T-helper 1 cell (primary cell): ENCODE data around the gene MS4A13.
"Not testable (repeated sequence)": the region's sequence is repeated elsewhere in the genome, so short reads cannot be mapped to it uniquely, and the experiment has no call there.

Source experiments
- DNase-seq, 5 donors: peaks; one replicate each; pipeline ENCODE4 v3.0.0-alpha.2; 2012 to 2020
- total RNA-seq, 4 donors: gene quantifications; one replicate each; lab custom pipeline; 2026; lab: John Stamatoyannopoulos, UW

The MS4A13 gene, protein sequence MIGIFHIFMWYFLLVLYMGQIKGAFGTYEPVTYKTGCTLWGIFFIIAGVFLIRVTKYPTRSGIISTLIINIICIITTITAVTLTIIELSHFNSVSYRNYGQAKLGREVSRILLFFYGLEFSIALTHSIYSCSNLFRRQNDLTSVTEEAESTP
- 0 reads per million in 4 donors for total RNA-seq

DNA sequence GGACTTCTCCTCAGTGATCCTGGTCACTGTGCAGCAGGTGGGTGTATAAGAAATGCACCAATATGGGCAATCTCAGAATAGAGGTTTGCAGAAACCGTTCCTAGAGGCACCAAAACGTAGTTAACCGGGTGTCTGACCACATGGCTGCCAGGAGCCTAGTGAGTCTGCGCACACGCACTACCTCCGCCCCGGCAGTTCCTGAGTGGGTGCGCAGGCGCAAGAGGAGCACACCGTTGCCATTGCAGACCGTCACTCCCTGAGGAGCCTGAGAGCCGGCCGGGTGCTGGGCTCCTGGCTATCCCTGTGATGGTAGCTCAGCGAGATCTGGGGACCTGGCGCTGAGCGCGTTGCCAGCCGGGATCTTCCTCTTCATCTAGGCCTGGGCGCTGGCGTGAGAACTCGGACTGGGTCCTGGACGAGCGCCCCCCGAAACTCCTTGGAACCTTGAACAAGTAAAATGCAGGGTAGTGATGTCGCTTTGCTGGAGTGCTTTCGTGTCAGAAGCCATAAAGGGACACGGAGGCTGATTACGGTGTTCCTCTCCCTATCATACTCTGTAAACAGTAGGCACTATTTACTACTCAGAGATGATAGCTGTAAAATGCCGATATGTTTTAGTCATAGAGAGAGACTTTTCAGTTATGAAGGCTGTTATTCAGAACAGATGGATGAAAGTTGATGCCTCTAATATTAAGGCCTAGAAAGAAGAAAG lies at the start of gene MS4A13:
Gene MS4A13 (plus strand): TSS at position 249 of the 712 bp plus-strand sequence. CDS start 2,692 bp downstream, outside the sequence.
- DNase-seq: no peak

DNA sequence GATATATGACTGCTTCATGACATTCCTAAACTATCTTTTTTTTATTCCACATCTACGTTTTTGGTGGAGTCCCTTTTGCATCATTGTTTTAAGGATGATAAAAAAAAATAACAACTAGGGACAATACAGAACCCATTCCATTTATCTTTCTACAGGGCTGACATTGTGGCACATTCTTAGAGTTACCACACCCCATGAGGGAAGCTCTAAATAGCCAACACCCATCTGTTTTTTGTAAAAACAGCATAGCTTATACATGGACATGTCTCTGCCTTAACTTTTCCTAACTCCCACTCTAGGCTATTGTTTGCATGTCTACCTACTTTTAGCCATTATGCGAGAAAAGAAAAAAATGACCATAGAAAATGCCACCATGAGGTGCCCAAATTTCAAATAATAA lies 46.4 kb upstream of the MS4A13 start:
- DNase-seq: no peak

DNA sequence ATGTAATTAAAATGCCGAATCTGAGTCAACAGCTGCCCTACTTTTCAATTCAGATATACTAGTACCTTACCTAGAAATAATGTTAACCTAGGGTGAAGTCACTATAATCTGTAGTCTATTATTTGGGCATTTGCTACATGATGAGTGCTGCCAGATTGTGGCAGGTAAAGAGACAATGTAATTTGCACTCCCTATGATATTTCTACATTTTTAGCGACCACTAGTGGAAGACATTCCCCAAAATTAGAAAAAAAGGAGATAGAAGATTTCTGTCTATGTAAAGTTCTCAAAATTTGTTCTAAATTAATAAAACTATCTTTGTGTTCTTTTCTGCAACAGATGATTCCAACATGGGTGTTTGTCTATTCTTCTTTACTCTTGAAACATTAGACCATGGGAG lies 45.5 kb upstream of the MS4A13 start:
- no peak for DNase-seq

DNA sequence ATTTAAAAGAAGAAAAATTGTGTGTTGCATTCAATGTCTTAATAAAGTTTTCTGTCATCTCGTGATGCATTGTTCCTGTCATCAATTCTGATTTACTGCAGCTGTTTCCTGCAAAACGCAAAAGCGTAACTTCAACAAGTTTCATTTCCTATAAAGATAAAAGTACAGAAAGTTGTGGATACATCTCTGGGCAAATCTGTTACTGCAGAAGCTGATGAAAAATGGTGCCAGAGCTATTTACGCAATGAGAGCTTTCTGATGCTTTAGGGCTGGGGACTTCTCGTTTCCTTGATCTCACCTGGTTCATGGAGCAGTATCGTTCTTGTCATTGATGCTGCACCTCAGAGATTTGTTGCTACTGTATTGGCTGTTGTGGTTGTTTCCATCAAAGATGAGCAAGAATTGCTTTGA lies 38.2 kb upstream of the MS4A13 start:
- DNase-seq: no peak

DNA sequence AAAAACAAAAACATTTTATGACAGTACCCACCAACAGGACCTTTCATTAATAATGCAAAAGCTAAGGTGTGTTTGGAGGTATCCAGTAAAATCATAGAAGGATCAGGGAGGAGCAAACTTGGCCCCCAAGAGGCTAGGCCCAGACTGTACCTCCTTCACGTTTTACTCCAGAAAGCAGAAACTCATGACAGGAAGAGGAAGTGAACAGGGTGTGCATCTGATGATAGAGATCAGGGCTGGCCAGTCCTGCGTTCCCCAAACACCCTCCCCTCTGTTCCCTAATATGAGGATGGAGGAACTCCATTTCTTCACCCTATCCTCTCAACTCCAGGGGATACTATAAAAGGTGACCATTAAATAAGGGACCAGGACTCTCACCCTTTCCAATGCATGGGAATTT lies 32.8 kb upstream of the MS4A13 start:
- DNase-seq: no peak

DNA sequence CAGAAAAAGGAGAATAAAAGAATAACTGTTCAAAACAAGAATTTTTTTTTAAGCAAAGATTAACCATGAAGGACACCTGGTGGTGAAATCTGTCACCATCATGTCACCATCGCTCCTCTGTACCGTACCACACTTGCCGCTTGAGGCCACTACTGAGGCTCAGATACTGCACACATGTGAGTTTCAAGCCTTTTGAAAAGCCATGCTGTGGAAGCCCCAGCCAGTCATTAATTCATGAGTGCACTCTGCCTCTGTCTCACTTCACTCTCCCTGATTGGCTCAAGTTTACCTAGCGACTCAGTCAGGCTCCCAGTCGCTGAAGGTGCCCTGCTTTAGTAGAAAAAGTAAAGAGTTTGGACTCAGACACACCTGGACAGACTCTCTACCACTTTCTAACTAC lies 29.2 kb upstream of the MS4A13 start:
- DNase-seq: peak in 2 of 5 donors; percentile 6 to 23

DNA sequence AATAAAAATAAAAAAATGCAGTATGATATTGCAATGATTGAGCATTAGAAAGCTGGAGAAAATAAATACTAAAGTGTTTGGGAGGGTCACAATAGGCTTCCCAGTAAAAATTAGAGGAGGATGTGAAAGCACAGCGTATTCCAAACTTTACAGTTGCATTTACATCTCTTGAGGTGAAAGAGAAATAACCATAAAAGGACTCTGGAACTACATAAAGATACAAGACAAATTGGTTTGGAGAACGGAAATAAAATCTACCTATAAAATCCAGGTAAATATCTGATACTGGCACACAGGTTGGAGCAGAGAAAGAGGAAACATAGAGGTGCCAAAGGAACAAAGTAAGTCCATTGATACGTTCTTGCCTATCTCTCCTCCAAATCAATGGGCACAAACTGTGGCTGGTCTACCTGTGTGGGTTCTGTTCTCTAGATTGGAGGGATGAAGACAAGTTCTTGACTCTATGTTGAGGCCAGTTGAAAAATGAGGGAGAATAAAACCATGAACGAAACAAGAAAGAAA lies 22.6 kb upstream of the MS4A13 start, which contains the start of gene MS4A12:
Gene MS4A12 (plus strand): TSS at position 291 of the 522 bp plus-strand sequence. CDS start 4,541 bp downstream, outside the sequence.
- DNase-seq: no peak

DNA sequence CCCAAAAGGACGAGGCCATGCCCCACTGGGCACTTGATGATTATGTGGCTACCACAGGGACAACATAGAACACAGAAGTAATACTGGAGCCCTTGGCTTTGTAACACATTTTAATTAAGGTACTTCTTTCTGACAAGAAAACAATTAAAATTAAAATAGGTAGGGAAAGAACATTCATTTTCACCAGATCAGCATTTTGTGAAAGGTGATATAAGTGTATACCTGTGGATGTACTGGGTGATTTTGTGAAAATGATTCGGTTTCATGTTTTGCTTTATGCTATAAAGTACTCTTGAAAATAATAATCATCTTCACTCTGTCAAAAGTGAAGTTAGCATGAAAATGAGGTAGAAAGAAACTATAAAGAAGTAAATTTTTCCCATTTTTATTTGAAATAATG lies 21.7 kb upstream of the MS4A13 start:
- DNase-seq: no peak

DNA sequence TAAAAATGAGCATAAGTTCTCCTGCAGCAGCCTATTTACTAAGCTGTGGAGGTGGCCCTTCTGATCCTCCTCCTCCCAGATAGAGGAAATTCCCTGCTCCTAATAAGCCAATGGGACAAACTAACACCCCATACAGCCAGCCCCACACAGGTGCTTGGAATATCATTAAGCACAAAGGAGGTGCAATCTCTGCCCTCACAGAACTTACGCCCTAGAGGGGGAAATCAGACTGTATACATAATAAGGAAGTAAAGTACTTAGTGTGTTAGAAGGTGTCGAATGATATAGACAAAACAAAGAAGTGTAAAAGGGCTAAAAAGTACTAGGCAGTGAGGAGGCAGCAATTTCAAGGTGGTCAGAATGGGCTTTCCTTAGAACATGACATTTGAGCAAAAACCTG lies 16.8 kb upstream of the MS4A13 start:
- no peak for DNase-seq

DNA sequence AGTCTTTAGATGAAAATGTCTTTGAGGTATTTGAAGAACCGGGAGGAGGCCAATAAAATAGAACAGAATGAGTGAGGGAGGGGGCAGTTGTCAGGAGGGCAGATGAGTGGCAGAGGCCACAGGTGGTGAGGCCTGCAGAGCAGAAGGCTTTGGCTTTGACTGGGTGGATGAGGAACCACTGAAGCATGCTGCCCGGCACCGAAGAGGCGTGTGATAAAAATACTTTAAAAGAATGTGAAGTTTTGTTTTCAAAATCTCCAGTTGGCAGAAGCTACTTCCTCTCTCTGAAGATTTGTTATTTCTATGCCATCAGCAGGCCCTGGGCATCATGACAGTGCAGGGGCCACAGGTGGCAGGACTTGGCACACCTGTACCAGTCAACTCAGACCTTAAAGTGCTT lies 16.3 kb upstream of the MS4A13 start:
- DNase-seq: no peak

DNA sequence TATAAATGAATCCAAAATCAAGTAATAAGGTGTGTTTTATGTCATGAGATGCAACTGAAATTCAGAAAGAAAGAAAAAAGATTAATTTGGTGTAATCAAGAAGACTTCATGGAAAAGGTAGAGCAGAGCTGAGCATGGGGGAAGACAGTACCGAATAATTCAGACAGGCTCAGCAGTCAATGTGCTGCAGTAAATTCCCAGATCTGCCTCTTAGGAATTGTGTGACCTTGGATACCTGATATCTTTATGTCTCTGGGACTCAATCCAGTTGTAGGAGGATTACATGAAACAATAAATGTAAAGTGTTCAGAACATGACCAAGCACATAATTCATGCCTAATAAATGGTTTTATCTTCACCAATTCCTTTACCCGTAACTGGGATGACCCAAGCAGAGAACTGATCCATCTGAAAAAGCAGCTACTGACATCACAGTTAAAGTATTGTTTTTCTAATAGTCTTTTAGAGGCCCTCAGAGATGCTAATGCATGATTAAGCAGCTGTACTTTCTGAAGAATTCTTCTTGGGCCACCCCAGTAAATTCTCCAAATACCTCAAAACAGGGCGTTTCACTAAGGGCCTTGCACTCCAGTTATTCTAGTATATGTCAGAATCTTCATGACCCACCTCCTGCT lies 14.8 kb upstream of the MS4A13 start:
- no peak for DNase-seq

DNA sequence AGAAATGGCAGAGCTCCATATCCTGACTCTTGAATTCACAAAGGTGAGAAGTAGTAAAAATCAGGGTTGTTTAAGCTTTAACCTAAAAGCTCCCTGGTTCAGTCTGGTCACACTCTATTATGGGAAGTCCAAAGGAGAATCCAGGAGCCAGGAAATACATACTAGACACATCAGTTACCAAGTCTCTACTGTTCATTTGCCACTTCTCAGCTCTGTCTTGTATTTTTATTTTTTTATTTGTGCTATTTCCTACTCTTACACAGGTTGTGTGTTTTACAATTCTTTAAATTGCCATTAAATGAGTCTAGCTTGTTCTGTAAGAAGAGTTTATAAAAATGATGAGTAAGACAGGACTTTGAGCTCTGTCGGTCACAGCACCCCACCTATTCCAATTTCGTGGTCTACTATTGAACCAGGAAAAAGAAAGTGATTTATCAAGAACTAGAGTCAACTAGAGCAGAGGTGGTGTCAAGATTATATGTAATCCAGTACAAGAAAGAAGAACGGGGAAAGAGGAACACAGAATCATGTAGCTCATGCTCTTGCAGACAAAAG lies 12.9 kb upstream of the MS4A13 start:
- DNase-seq: no peak

DNA sequence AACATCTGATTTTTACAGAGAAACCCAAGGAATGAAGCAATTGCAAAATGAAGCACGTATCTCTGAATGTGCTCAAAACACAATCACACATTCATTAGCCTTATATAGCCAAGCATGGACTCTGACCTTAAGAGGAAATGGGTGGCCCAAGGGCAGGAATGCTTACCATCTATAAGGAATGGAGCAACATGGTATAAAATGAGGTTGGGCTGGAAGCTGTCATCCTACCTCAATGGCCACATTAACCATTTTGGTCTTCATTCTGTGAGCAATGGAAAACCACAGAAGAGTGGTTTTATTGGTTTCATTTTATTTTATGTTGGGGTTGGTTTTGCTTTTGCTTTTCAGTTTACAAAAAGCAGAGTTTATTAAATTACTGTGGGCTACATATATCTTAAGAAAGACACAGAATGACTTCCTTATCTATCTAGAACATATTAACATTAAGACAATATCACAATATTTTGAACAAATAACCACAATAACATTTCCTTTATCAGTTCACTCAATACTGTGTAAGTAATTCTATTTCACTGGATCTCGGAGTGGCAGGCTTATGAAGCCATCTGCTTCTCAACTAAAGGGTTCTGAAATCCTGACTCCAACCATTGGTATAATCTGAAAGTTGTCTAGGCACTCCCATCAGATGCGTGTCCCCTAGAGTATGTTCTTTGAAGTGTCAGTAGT lies 10.8 kb upstream of the MS4A13 start:
- DNase-seq: peak in 1 of 5 donors; percentile 30

DNA sequence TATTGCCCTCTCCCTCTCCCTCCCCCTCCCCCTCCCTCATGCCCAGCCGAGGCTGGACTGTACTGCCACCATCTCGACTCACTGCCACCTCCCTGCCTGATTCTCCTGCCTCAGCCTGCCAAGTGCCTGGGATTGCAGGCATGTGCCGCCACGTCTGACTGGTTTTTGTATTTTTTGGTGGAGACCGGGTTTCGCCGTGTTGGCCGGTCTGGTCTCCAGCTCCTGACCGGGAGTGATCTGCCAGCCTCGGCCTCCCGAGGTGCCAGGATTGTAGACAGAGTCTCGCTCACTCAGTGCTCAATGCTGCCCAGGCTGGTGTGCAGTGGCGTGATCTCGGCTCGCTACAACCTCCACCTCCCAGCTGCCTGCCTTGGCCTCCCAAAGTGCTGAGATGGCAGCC lies 5.6 kb upstream of the MS4A13 start:
- DNase-seq: not testable (repeated sequence)

DNA sequence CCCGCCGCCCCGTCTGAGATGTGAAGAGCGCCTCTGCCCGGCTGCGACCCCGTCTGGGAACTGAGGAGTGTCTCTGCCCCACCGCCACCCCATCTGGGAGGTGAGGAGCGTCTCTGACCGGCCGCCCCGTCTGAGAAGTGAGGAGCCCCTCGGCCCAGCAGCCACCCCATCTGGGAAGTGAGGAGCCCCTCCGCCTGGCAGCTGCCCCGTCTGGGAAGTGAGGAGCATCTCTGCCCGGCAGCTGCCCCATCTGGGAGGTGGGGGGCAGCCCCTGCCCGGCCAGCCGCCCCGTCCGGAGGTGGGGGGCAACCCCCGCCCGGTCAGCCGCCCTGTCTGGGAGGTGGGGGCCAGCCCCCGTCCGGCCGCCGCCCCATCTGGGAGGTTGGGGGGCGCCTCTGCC lies 5.0 kb upstream of the MS4A13 start:
- DNase-seq: not testable (repeated sequence)

DNA sequence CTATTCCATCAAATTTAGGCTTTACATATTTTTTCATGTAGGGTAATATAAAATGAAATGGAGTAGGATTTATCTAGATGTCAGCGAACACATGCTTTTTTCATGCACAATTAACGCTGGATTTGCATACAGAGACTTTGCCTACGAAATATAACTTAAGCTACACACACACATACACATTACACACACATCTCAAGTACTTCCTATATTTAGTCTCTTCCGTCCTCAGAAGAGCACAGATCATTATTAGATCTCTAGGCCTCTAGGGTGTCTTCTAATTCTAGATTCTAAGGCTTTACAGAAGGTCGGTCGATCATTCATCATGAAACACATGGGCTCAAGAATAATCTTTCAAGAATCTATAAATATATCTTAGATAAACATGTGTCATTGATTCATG lies 3.8 kb upstream of the MS4A13 start:
- no peak for DNase-seq

DNA sequence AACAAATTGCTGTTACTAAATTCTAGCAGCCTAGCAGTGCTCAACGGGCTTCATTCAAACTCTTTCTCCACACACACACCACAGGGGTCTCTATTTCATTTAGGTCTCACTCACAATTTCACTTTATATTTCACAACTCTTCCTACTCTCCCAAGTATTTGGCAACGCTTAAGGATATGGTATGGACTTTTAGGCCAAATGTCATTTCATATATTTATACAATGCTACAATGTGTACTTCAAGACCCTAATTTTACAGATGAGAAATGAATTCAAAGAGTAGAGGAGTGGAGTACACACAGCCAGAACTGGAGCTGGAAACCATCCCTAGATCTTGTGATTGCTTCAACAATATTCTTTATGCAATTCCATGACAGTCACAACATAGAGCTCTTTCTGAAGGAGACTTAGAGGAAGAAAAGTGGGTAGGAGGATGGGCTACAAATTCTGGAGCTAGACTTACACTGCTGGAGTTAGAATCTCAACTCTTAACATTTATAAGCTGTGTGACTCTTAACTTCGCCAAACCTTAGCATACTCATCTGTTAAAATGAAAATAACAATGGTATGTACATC lies 2.5 kb upstream of the MS4A13 start:
- no peak for DNase-seq

DNA sequence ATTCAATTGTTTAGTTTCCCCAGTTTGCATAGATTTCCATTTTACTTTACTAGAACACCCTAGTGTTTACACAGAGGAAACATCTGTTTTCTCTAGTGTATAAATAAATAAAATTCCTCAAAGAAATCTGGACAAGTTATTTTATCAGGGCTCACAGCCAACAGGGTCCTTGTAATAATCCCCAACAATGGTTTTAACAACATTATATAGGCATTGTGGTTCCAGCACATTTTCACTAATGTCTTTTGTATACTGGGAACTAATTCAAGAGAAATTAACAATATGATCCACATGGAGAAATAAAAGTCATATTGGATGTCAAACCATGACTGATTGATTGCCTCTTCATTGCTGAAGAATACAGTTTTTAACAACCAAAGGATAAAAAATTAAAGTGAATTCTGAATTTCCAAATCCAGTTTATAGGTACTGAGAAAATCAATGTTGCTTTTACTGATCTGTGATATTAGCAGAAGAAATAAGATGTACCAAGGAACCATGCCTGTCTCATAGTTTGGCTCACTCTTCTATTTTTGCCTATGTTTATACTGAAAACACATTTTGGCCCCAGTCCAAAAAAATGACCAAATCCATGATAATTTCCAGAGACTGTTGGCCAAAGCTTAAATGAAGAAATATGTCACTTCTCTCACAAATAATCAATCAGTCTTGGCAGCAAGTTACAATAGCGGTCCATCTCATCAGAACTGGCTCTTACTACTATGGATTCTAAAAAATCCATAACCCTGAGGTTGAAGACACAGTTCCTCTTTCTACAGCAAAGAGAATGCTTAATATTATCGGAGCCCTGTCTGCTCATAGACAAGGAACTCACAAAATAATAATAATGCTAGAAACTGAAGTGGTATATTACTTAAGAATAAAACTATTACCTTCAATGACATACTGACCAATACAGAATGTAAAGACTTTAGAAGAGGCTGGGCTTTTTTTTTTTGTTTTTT lies 1.4 kb upstream of the MS4A13 start:
- DNase-seq: no peak

DNA sequence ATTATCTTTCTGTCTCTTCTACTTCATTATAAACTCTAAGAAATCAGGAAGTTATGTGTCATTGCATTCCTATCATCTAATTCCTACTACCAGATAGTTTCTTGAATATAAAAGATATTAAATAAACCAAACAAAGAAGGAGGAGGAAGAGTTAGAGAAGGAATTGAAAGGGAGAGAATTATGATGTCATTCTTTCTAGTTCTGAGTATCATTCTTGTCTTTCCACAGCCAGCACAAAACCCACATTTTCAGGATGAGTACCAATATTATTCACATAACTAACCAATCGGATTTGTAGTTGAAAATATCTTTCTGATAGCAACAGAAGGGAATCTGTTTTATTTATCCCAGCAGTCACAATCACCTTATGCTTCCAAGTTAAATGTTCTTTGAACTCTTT lies 13.3 kb downstream of the MS4A13 start:
- DNase-seq: no peak

DNA sequence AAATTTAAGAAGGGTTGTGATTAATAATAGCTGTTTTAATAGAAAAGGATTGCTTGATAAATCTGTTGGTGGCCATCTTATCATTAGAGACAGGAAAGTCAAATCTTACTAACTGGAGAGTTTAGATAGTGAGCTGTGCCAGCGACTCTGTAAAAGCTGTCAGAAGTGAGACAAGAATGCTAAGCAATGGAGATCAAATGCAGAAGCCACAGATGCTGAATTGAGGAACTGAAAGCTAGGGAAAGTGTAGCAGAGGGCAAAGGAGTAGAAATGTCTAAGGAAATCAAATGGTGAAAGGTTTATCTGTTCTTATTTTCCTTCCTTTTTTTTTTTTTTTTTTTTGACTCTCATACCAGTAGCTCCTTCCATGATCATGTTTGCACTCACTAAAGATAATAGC lies 13.7 kb downstream of the MS4A13 start:
- no peak for DNase-seq

DNA sequence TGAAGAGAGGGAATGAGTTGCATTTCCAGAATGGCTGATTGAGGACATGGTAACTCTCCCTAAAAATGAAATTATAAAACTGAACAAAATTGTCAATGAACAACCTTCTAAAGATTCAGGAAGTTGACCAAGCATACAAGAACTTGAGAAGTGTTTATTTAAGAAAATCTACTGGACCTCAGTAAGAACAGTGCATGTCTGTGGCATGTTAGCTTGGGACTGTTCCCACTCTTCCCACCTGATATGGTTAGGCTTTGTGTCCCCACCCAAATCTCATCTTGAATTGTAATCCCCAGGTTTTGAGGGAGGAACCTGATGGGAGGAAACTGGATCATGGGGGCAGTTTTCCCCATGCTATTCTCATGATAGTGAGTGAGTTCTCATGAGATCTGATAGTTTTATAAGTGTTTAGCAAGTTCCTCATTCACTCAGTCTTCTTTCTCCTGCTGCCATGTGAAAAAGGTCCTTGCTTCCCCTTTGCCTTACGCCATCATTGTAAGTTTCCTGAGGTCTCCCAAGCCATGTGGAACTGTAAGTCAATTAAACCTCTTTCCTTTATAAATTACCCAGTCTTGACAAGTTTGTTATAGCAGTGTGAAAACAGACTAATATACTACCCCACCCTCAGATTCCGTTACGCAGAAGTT lies 15.4 kb downstream of the MS4A13 start:
- DNase-seq: no peak
